ENCODE measurements around the gene KLLN. TPM values are rescaled to one million over a fixed set of nuclear protein-coding genes. Genes with fewer than 3 reads are reported as not detected.
"Not testable (repeated sequence)": the region's sequence is repeated elsewhere in the genome, so short reads cannot be mapped to it uniquely, and the experiment has no call there.

KLLN gene
- total RNA-seq, 1 experiment from 2014 or later = 0.57 TPM

DNA sequence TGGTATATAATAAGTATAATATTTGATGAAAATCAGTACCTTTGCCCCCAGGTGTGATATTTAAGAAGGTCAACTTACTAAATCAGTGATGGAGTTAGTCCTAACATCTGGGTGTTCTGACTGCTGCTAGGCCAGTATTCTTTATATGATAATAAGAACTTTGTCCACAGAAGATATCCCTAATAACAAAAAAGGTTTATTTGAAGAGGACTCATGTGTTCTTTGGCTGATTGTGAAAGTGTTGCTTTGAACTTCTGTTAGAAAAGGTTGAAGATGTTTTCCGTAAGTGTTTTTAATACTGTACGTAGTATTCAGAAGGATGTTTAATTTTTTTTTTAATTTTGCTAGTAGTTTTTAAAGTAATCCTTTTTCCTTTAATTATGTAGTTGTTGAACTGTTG, 10.3 kb upstream of the KLLN start:
- BruUV-seq (replicated peaks) = no TSS peak
- Histone ChIP-seq H3F3A (ENCODE audit: insufficient read depth, low read depth) (no peaks in the 10 kb centered on the region), H3K9me3 (ENCODE audit: insufficient read depth, low read depth) (no peaks in the 10 kb centered on the region; the same call in 1 of the 2 replicates), H3K4me2 (no peak overlapping the region), H4K20me1 (ENCODE audit: insufficient read depth) (peaks cover 7% of the 10 kb centered on the region; the same call in 1 of the 2 replicates), H3K4me3 (no peak overlapping the region), H3K27me3 (ENCODE audit: insufficient read depth, low read depth) (no peaks in the 10 kb centered on the region), H3K27ac (no peak overlapping the region), H2AFZ (no peak overlapping the region), H3K36me3 (ENCODE audit: low read depth) (no peaks in the 10 kb centered on the region; the same call in 1 of the 2 replicates), H3K4me1 (replicated peaks; ENCODE audit: insufficient read depth) (peaks cover 14% of the 10 kb centered on the region; the same call in 1 of the 2 replicates), H3K79me2 (ENCODE audit: low read depth) (peaks cover 78% of the 10 kb centered on the region), H3K9me2 (ENCODE audit: insufficient read depth) (no peaks in the 10 kb centered on the region)
- DNase-seq = no peak
- CTCF ChIA-PET = interaction anchor here (0.7 kb wide), 1 partner anchor 614 kb away, joined by 3 read pairs; no protein-coding TSS in a partner anchor
- TF ChIP-seq, protein P1, sequence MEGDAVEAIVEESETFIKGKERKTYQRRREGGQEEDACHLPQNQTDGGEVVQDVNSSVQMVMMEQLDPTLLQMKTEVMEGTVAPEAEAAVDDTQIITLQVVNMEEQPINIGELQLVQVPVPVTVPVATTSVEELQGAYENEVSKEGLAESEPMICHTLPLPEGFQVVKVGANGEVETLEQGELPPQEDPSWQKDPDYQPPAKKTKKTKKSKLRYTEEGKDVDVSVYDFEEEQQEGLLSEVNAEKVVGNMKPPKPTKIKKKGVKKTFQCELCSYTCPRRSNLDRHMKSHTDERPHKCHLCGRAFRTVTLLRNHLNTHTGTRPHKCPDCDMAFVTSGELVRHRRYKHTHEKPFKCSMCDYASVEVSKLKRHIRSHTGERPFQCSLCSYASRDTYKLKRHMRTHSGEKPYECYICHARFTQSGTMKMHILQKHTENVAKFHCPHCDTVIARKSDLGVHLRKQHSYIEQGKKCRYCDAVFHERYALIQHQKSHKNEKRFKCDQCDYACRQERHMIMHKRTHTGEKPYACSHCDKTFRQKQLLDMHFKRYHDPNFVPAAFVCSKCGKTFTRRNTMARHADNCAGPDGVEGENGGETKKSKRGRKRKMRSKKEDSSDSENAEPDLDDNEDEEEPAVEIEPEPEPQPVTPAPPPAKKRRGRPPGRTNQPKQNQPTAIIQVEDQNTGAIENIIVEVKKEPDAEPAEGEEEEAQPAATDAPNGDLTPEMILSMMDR (conservative IDR thresholded peaks at IDR 0.05) = no peak
- no peak for TF ChIP-seq EZH2 (IDR thresholded peaks at IDR 0.05; ENCODE audit: low read depth)
- POLR2A ChIA-PET (ENCODE audit: unreplicated experiment) = interaction anchor here (0.9 kb wide), 1 partner anchor 8 kb away, joined by 3 read pairs; no protein-coding TSS in a partner anchor
- intact Hi-C loops (cut with micrococcal nuclease; ENCODE audit: unreplicated experiment) = loop anchor here (10.0 kb wide), 1 partner anchor 51 kb away; no protein-coding TSS in a partner anchor

DNA sequence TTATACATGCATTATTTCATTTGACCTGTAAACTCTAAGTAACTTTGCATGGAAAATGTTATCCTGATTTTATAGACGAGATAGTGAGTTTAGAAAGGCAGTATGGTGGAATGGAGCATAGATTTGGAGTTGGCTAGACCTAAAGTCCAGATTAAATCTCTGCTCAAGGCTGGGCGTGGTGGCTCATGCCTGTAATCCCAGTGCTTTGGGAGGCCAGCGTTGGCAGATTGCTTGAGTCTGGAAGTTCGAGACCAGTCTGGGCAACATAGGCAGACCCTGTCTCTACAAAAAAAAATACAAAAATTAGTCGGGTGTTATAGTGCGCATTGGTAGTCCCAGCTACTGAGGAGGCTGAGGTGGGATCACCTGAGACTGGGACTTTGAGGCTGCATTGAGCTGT, 9.5 kb upstream of the KLLN start:
- H3K4me1 ChIP-seq (replicated peaks; ENCODE audit: insufficient read depth) = peaks cover 22% of the 10 kb centered on the region
- TF ChIP-seq, protein P1 (conservative IDR thresholded peaks at IDR 0.05) = no peak
- TF ChIP-seq EZH2 (IDR thresholded peaks at IDR 0.05; ENCODE audit: low read depth) = no peak
- ChIA-PET POLR2A (ENCODE audit: unreplicated experiment) (no interaction called here), CTCF (no interaction called here)
- H4K20me1 ChIP-seq (ENCODE audit: insufficient read depth) = peaks cover 12% of the 10 kb centered on the region; the same call in 1 of the 2 replicates
- no peak overlapping the region for H3K4me3 ChIP-seq
- H3K27me3 ChIP-seq (ENCODE audit: insufficient read depth, low read depth) = no peaks in the 10 kb centered on the region
- intact Hi-C loops (cut with micrococcal nuclease; ENCODE audit: unreplicated experiment) = loop anchor here (10.0 kb wide), 1 partner anchor 52 kb away; no protein-coding TSS in a partner anchor
- H3K27ac ChIP-seq = no peak overlapping the region
- H3K79me2 ChIP-seq (ENCODE audit: low read depth) = peaks cover 83% of the 10 kb centered on the region
- H3K9me2 ChIP-seq (ENCODE audit: insufficient read depth) = no peaks in the 10 kb centered on the region
- no peak overlapping the region for H3K4me2 ChIP-seq
- no peaks in the 10 kb centered on the region for H3F3A ChIP-seq (ENCODE audit: insufficient read depth, low read depth)
- H2AFZ ChIP-seq = no peak overlapping the region
- DNase-seq = no peak
- H3K9me3 ChIP-seq (ENCODE audit: insufficient read depth, low read depth) = no peaks in the 10 kb centered on the region
- no peaks in the 10 kb centered on the region; the same call in 1 of the 2 replicates for H3K36me3 ChIP-seq (ENCODE audit: low read depth)
- BruUV-seq (replicated peaks) = no TSS peak

DNA sequence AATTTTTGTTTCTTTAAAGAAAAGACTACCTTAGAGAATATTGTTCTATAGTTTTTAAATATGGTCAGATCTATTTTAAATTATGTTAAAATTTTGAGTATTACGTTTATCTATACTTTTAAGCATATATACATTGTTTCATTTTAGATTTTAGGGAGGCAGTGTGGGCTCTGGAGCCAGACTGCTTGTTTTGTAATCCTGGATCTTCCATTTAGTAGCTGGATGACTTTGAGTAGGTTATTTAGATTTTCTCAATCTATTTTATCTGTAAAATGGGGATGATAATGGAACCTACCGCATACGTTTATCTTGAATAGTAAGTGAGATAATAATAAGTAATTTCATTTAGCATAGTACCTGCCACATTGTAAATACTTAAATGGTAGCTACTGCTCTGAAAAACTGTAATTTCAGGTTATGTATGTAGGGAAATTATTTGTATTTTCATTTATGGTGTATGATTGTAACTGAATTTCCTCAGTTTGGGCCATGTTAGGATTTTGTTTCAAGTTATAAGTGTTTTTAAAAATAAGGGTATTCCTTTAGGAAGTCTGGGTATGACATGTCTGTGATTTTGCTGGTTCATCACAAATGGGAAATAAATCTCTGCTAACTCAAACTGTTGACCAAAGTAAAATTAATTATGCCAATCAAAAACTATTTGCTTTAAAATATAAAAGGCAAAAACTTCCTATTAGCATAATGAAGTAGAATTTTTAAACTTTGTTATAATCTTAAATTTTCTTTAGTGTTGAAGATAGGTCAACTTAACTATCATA, 6.6 kb upstream of the KLLN start:
- no peak for TF ChIP-seq EZH2 (IDR thresholded peaks at IDR 0.05; ENCODE audit: low read depth)
- TF ChIP-seq, protein P1 (conservative IDR thresholded peaks at IDR 0.05) = no peak
- Histone ChIP-seq H3K9me3 (ENCODE audit: insufficient read depth, low read depth) (no peaks in the 10 kb centered on the region), H3K36me3 (ENCODE audit: low read depth) (no peaks in the 10 kb centered on the region; the same call in 1 of the 2 replicates), H3K9me2 (ENCODE audit: insufficient read depth) (no peaks in the 10 kb centered on the region), H2AFZ (no peak overlapping the region), H3F3A (ENCODE audit: insufficient read depth, low read depth) (no peaks in the 10 kb centered on the region), H3K4me2 (0 out of 2 replicates have a peak overlapping the region, but pooled peaks have one; percentile 13), H3K27me3 (ENCODE audit: insufficient read depth, low read depth) (no peaks in the 10 kb centered on the region), H3K79me2 (ENCODE audit: low read depth) (peaks cover 98% of the 10 kb centered on the region), H3K4me3 (no peak overlapping the region), H3K27ac (no peak overlapping the region), H4K20me1 (ENCODE audit: insufficient read depth) (peaks cover 36% of the 10 kb centered on the region), H3K4me1 (replicated peaks; ENCODE audit: insufficient read depth) (peaks cover 31% of the 10 kb centered on the region)
- no TSS peak for BruUV-seq (replicated peaks)
- intact Hi-C loops (cut with micrococcal nuclease; ENCODE audit: unreplicated experiment) = loop anchor here (10.0 kb wide), 2 partner anchors 55 to 385 kb away; no protein-coding TSS in a partner anchor
- ChIA-PET POLR2A (ENCODE audit: unreplicated experiment) (no interaction called here), CTCF (no interaction called here)
- no peak for DNase-seq

DNA sequence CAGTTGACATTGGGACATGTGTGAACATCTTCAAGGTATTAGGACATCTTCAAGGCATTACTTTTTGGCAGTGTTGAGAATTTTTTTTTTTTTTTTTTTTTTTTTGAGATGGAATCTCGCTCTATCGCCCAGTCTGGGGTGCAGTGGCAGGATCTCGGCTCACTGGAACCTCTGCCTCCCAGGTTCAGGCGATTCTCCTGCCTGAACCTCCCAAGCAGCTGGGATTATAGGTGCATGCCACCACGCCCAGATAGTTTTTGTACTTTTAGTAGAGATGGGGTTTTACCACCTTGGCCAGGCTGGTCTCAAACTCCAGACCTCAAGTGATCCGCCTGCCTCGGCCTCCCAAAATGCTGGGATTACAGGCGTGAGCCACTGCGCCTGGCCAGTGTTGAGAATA, 5.8 kb upstream of the KLLN start:
- H3K27me3 ChIP-seq (ENCODE audit: insufficient read depth, low read depth); DNase-seq; BruUV-seq (replicated peaks); H3K9me3 ChIP-seq (ENCODE audit: insufficient read depth, low read depth); H3K9me2 ChIP-seq (ENCODE audit: insufficient read depth); POLR2A ChIA-PET (ENCODE audit: unreplicated experiment); H3F3A ChIP-seq (ENCODE audit: insufficient read depth, low read depth); H3K27ac ChIP-seq; H2AFZ ChIP-seq; H3K4me3 ChIP-seq; H3K36me3 ChIP-seq (ENCODE audit: low read depth); CTCF ChIA-PET: not testable (repeated sequence)
- intact Hi-C loops (cut with micrococcal nuclease; ENCODE audit: unreplicated experiment) = loop anchor here (10.0 kb wide), 1 partner anchor 386 kb away; no protein-coding TSS in a partner anchor
- peaks cover 98% of the 10 kb centered on the region for H3K79me2 ChIP-seq (ENCODE audit: low read depth)
- peak overlapping the region; percentile 95; the same call in 1 of the 2 replicates for H3K4me2 ChIP-seq
- peaks cover 36% of the 10 kb centered on the region for H4K20me1 ChIP-seq (ENCODE audit: insufficient read depth)
- peaks cover 31% of the 10 kb centered on the region for H3K4me1 ChIP-seq (replicated peaks; ENCODE audit: insufficient read depth)
